Epithelial cell of alveolus of lung (primary cell): ENCODE data around the gene CALML6. TPM values are rescaled to one million over a fixed set of nuclear protein-coding genes. Genes with fewer than 3 reads are reported as not detected.

Source experiments
- total RNA-seq: library from RNA; depleted of rRNA; stranded (reverse); fragments of >200 nt; gene quantifications from 2 replicates; pipeline ENCODE4 v1.2.1, GENCODE V29; 2015

CALML6 gene, protein sequence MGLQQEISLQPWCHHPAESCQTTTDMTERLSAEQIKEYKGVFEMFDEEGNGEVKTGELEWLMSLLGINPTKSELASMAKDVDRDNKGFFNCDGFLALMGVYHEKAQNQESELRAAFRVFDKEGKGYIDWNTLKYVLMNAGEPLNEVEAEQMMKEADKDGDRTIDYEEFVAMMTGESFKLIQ
- total RNA-seq: not detected in 2 replicates

DNA sequence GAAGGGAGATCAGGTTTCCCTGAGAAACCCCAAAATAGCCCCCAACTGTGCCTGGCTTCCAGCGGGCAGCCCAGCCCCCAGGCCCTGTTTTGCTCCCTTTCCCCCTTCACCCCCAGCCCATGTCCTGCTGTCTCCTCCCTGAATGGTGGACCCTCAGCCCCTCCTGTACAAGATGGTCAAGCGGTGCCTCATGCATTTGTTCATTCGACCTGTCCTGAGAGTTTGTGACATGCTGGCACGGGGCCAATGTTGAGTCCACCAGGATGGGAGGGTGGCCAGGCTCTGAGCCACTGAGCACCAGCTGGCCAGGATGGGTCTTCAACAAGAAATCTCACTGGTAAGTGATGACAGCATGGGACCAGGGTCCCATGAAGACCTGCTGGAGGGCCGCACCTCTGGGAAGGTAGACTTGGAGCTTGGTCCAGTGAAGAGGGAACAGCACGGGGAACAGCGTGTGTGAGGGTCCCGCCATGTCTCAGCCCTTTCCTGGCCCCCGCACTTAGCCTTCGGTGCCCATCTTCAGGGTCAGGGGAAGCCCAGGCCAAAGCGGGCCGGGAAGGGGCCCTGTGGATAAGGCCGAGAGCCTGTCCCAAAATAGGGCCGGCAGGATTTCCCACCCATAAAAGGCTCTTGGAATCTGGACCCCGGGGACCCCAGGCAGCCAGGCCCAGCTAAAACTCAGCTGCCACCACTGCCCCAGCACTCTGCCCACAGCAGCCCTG, at the start of gene CALML6:
CALML6 (plus strand) TSS at position 290 of the 722 bp plus-strand sequence; CDS start at position 311, 21 bp downstream.

DNA sequence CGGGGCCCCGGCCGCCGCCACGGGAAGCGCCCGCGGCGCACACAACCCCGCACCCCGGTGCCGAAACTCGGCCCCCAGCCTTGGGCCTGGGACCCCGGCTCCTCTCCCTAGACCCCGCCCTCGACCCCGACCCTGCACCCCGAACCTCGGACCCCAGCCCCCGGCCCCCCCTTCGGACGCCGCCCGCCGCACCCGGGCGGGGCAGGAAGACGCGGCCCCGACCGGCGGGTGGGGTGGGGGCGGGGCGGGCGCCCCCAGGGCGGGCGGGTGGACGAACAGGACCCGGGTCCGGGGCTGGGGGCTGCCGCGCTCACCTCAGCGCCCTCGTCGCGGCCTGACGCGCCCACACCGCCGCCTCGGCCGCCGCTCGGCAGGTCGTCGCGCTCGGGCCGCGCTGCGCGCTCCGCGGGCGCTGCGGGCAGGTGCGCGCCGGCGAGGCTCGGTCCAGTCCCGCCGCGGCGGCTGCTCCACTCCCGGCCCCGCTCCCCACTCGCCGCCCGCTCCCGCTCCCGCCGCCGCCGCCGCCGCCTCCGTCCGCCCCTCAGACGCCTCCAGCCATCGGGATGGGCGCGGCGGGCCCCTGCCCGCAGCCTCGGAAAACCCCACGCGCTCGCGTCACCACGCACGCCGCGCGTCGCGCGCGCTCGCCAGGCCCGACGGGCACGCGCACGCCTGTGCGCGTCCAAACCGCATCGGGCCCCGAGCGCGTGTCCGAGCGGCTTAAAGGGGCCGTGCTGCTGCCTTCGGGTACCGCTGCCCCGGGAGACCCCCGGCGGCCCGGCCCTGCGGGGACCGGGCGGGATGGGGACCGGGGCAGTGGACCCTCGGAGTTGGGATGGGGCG, 24.3 kb upstream of the CALML6 start, which contains the start of gene GNB1:
GNB1 (minus strand) TSS at position 582 of the 843 bp plus-strand sequence. CDS start 65,634 bp downstream, outside the sequence.

DNA sequence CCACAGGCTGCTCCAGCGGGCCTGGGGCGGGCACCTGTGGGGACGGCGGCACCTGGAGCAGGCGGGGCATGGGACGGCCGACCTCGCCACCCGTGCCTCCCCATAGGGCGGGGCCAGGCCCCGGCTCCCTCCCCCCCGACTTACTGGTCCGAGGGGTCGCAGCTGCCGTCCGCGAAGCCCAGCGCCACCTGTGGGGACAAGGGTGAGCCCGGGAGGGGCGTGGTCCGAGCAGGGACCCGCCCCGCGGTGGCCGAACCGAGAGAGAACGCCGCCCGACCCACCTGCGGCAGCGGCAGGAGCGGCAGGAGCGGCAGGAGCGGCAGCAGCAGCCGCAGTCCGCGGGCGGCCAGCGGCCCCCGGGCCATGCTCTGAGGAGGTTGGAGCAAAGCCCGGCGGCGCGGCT, 3.8 kb downstream of the CALML6 start, which contains the start of gene TMEM52:
TMEM52 (minus strand) TSS at position 379 of the 403 bp plus-strand sequence; CDS start at position 365, 14 bp downstream.

Other genes with a start within 250 kb of the CALML6 start
- 34.1 and 59.7 TPM in 2 replicates for gene SLC35E2B, start 222.5 kb upstream of the CALML6 start, total RNA-seq
- 5.2 and 17.6 TPM in 2 replicates for gene CDK11A, start 190.9 kb upstream of the CALML6 start, total RNA-seq
- 38.8 and 45.2 TPM in 2 replicates for gene NADK, start 136.8 kb upstream of the CALML6 start, total RNA-seq
- 140 and 180 TPM in 2 replicates for gene GNB1, start 24.2 kb upstream of the CALML6 start, total RNA-seq
- 0.65 and 4.5 TPM in 2 replicates for gene TMEM52, start 4.0 kb downstream of the CALML6 start, total RNA-seq
- not detected in 2 replicates for gene CFAP74, start 88.5 kb downstream of the CALML6 start, total RNA-seq
- not detected in 2 replicates for gene GABRD, start 104.1 kb downstream of the CALML6 start, total RNA-seq
- 0.64 and 3.2 TPM in 2 replicates for gene PRKCZ, start 135.2 kb downstream of the CALML6 start, total RNA-seq